Activated CD4-positive, alpha-beta T cell treated with anti-CD3 and anti-CD28 coated beads for 36 hours (primary cell): ENCODE measurements around the gene ADAM30. TPM values are rescaled to one million over a fixed set of nuclear protein-coding genes. Genes with fewer than 3 reads are reported as not detected.

Experiments
- ATAC-seq: fragments of 200-7000 bp; cut with Tn5 transposase; one replicate; pipeline ENCODE4 v1.10.0; 2021; ENCODE audit warnings: mild to moderate bottlenecking, moderate library complexity
- CTCF ChIA-PET: fragments of 350-600 bp; sonication (Branson Sonifier 250); formaldehyde crosslinking; loops from one replicate; lab custom pipeline; 2021; ENCODE audit warnings: antibody characterized with exemption; lab: Charles Lee
- POLR2A ChIA-PET: fragments of 350-600 bp; sonication (Branson Sonifier 250); formaldehyde crosslinking; loops from one replicate; lab custom pipeline; 2021; ENCODE audit warnings: antibody characterized with exemption, inconsistent platforms; lab: Charles Lee
- DNase-seq: peaks from one replicate; pipeline ENCODE4 v3.0.0-alpha.2; 2020
- H3K27ac Mint-ChIP-seq: one replicate; pipeline ENCODE4 v1.8.0; 2021; ENCODE audit warnings: mixed read lengths
- H3K27me3 Mint-ChIP-seq: one replicate; pipeline ENCODE4 v1.8.0; 2021; ENCODE audit warnings: mixed read lengths
- H3K36me3 Mint-ChIP-seq: one replicate; pipeline ENCODE4 v1.8.0; 2021; ENCODE audit warnings: low read depth, mixed read lengths
- H3K4me1 Mint-ChIP-seq: one replicate; pipeline ENCODE4 v1.8.0; 2021; ENCODE audit warnings: mixed read lengths
- H3K4me3 Mint-ChIP-seq: one replicate; pipeline ENCODE4 v1.8.0; 2021; ENCODE audit warnings: mild to moderate bottlenecking, moderate library complexity, mixed read lengths
- H3K9me3 Mint-ChIP-seq: one replicate; pipeline ENCODE4 v1.8.0; 2021; ENCODE audit warnings: low read depth, mixed read lengths
- intact Hi-C, 2 experiments: fragments of 100-400 bp; cut with DNase I in 1 of 2; cut with micrococcal nuclease in 1 of 2; formaldehyde crosslinking; loops; one replicate each; pipeline versions ENCODE4 v1.14.2 to v1.15.1; 2022 to 2024; cut with DNase I, micrococcal nuclease
- total RNA-seq, 2 experiments: library from RNA; stranded (reverse); gene quantifications; one replicate each; pipeline ENCODE4 v1.2.3, GENCODE V29; 2021

ADAM30 gene
- total RNA-seq, 2 experiments from 2014 or later: not detected

GRCh38 chr1:119906927-119907652 is 10.8 kb upstream of the ADAM30 start:
- no peak for ATAC-seq
- intact Hi-C loops: no loop called here
- ChIA-PET CTCF (interaction anchor here (0.7 to 1.4 kb wide), 5 partner anchors 11 to 97 kb away, joined by 3 to 4 read pairs (median 3); partner anchors contain the start of gene ADAM30), POLR2A (no interaction called here)
- H3K27ac Mint-ChIP-seq: no peak overlapping the region
- H3K4me3 Mint-ChIP-seq: no peak overlapping the region
- no peaks in the 10 kb centered on the region for H3K4me1 Mint-ChIP-seq
- no peak for DNase-seq
- no peaks in the 10 kb centered on the region for H3K36me3 Mint-ChIP-seq
- peaks cover 6% of the 10 kb centered on the region for H3K9me3 Mint-ChIP-seq
- H3K27me3 Mint-ChIP-seq: peaks cover 10% of the 10 kb centered on the region

DNA sequence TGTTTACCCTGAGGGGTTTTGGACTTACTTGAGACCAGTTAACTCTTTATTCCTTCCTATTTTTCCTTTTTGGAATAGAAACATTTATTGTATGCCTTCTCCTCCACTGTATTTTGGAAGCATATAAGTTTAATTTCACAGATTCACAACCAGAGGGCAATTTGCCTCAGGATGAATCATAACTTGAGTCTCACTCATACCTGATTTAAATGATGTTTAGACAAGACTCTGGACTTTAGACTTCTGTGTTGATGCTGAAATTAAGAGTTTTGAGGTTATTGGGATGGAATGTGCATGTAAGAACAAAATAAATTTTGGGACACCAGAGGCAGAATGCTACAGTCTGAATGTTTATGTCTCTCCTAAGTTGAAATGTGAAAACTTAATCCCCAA is 7.1 kb upstream of the ADAM30 start:
- H3K9me3 Mint-ChIP-seq: peaks cover 6% of the 10 kb centered on the region
- no peak for ATAC-seq
- no peak for DNase-seq
- peaks cover 10% of the 10 kb centered on the region for H3K27me3 Mint-ChIP-seq
- no peak overlapping the region for H3K27ac Mint-ChIP-seq
- POLR2A ChIA-PET: no interaction called here
- no peaks in the 10 kb centered on the region for H3K4me1 Mint-ChIP-seq
- CTCF ChIA-PET: interaction anchor here (0.9 to 1.4 kb wide), 2 partner anchors 36 to 45 kb away, joined by 6 read pairs; no protein-coding TSS in a partner anchor
- no peak overlapping the region for H3K4me3 Mint-ChIP-seq
- intact Hi-C loops: no loop called here
- no peaks in the 10 kb centered on the region for H3K36me3 Mint-ChIP-seq

DNA sequence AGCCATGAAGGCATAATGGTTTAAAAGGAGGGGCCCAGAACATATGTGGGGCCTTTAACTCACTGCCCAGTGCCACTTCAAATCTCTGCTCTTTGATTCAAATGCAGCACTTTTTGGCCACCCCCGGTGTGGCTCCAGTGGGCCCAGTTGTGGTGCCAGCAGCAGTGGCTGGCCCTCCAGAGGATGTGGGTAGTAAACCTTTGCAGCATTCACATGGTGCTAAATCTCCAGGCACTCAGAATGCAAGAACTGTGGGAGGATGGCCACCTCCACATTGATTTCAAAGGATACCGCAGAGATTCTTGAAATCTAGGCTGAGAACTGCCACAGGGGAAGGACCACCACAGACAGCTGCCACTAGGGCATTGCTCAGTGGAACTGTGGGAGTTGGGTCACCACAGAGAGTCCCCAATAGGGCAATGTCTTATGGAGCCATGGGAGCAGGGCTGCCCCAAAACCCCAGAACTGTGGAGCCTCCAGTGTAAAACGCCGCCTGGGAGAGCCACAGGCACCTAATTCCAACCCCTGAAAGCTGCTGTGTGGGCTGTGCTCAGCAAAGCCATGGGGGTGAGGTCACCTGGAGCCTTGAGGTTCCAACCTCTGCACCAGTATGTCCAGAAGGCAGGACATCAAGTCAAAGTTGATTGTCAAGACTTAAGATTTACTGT is 6.6 kb upstream of the ADAM30 start:
- Mint-ChIP-seq H3K4me3 (no peak overlapping the region), H3K4me1 (no peaks in the 10 kb centered on the region), H3K27me3 (peaks cover 10% of the 10 kb centered on the region), H3K36me3 (no peaks in the 10 kb centered on the region), H3K9me3 (peaks cover 6% of the 10 kb centered on the region), H3K27ac (no peak overlapping the region)
- intact Hi-C loops: no loop called here
- no peak for ATAC-seq
- ChIA-PET POLR2A (no interaction called here), CTCF (no interaction called here)
- no peak for DNase-seq

DNA sequence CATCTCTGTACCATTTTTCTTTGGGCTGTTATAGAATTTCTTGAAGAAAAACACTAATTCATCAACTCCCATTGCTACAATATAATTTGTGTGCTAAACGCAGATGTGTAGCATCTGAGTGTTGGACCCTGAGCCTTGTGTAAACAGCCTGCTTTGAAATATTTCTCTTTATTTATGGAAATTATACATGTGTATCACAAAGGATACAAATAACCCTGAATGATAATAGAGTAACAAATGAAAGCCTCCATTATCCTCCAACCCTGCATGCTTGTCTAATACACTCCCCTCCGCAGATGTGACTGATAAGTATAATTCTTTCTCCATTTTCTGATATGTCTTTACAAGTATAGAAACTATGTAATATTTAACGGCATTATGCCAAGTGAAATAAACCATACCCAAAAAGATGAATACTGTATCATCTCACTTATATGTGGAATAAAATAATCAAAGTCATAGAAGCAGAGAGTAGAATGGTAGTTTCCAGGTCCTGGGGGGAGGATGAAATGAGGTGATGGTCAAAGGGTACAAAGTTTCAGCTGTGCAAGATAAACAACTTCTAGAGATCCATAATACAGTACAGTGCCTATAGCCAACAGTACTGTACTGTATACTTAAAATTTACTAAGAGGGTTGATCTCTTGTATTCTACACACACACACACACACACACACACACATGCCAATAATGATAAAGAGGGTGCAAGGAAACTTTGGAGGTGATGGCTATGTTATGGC is 2.8 kb upstream of the ADAM30 start:
- H3K27me3 Mint-ChIP-seq: peaks cover 6% of the 10 kb centered on the region
- no peaks in the 10 kb centered on the region for H3K4me1 Mint-ChIP-seq
- DNase-seq: no peak
- no peak for ATAC-seq
- ChIA-PET CTCF (interaction anchor here (1.0 kb wide), 1 partner anchor 10 kb away, joined by 3 read pairs; no protein-coding TSS in a partner anchor), POLR2A (no interaction called here)
- H3K9me3 Mint-ChIP-seq: no peaks in the 10 kb centered on the region
- no peak overlapping the region for H3K27ac Mint-ChIP-seq
- no peaks in the 10 kb centered on the region for H3K36me3 Mint-ChIP-seq
- no peak overlapping the region for H3K4me3 Mint-ChIP-seq
- intact Hi-C loops: no loop called here

- no peaks in the 10 kb centered on the region for H3K9me3 Mint-ChIP-seq
- no peak overlapping the region for H3K27ac Mint-ChIP-seq
- ChIA-PET POLR2A (no interaction called here), CTCF (interaction anchor here (0.7 to 1.0 kb wide), 2 partner anchors 9 to 50 kb away, joined by 3 read pairs; no protein-coding TSS in a partner anchor)
- H3K36me3 Mint-ChIP-seq: no peaks in the 10 kb centered on the region
- DNase-seq: no peak
- no peak overlapping the region for H3K4me3 Mint-ChIP-seq
- ATAC-seq: no peak
- no peaks in the 10 kb centered on the region for H3K4me1 Mint-ChIP-seq
- intact Hi-C loops: no loop called here
- peaks cover 4% of the 10 kb centered on the region for H3K27me3 Mint-ChIP-seq
Measured at GRCh38 chr1:119898530-119898929, 2.2 kb upstream of the ADAM30 start.

DNA sequence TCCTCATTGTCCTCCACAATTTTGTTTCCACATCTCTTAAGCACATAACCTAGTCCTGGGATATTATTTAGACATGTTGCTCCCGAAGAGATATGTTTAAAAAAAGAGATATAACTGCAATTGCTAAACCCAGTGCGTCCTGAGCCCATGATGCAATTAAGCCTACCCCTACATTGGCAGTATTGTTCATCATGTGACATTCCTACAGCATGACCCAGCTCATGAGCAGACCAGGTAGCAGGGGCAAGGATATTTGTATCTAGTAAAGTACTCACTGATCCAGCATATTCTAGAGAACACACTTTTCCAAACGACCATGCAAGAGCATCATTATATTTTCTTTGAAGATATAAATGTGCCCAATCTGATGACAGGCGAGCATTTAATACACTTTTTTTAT is 1.2 kb downstream of the ADAM30 start:
- no peaks in the 10 kb centered on the region for H3K36me3 Mint-ChIP-seq
- H3K27me3 Mint-ChIP-seq: peaks cover 3% of the 10 kb centered on the region
- H3K4me3 Mint-ChIP-seq: no peak overlapping the region
- H3K9me3 Mint-ChIP-seq: no peaks in the 10 kb centered on the region
- ChIA-PET CTCF (no interaction called here), POLR2A (no interaction called here)
- DNase-seq (no peak), ATAC-seq (no peak)
- intact Hi-C loops: no loop called here
- H3K4me1 Mint-ChIP-seq: no peaks in the 10 kb centered on the region
- no peak overlapping the region for H3K27ac Mint-ChIP-seq

DNA sequence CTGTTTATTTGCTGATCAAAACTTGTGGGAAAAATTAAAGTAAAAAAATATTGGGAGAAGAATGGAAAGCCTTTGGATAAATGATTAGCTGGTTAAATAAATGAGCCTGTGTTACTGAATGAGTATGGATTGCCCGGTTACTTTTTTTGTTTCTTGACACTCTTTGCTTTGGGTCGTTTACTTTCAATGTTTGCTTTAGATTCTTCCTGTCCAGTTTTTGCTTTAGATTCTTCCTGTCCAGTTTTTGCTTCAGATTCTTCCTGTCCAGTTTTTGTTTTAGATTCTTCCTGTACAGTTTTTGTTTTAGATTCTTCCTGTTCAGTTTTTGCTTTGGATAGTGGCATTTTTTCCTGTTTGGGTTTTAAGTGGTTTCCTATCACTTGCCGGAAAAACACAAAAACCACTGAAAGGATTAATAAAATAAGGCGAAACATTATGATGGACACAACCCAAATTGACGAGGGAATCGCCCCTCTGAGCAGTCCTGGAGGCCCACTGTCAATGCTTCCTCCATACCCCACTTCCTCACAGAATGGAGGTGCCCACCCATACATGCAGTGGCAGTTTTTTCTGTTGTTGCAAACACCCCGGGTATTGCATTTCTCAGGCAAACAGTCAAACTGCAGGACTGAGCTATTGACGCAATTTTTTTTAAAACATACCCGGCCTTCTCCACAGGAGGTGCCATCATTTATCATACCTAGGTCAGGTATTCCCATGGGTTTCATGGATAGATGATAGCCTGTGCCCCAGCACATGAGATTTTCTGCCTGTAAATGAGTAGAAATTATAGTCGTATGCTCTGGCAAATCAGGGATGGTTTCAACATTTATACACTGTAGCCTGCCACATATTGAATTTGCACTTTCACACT is 2.3 kb downstream of the ADAM30 start:
- H3K4me3 Mint-ChIP-seq: no peak overlapping the region

DNA sequence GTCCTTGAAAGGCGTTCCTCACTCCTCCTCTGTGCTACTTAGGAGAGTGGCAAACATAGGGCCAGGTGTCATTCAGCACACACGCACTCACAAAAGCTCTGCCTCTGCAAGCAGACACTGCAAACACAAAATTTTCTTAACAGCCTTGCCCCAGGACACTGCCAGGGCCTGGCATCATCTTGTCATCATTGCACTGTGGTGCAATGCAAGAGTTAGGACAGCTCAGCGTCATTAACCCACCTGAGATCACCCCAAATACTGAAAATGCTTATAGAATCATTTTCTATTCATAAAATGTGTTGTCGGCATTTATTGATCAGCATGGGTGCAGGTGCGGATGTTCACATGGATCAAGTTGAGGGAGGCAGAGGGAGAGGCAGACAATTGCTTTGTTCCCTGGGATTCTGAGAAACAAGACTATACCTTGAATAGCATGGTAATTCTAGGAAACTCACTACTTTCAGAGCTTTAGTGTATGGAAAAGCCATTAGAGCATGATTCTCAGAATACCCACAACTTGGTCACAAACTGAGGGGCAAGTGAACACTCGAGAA is 3.0 kb downstream of the ADAM30 start:
- POLR2A ChIA-PET: no interaction called here
- DNase-seq (no peak), ATAC-seq (no peak)
- CTCF ChIA-PET: no interaction called here
- no peak overlapping the region for H3K27ac Mint-ChIP-seq
- intact Hi-C loops: no loop called here
- H3K4me3 Mint-ChIP-seq: no peak overlapping the region
- H3K4me1 Mint-ChIP-seq: no peaks in the 10 kb centered on the region
- H3K27me3 Mint-ChIP-seq: peaks cover 3% of the 10 kb centered on the region
- peaks cover 5% of the 10 kb centered on the region for H3K9me3 Mint-ChIP-seq
- no peaks in the 10 kb centered on the region for H3K36me3 Mint-ChIP-seq

More for the DNA sequence above, 2.3 kb downstream of the ADAM30 start:
- Mint-ChIP-seq H3K27me3 (peaks cover 3% of the 10 kb centered on the region), H3K36me3 (no peaks in the 10 kb centered on the region), H3K4me1 (no peaks in the 10 kb centered on the region), H3K27ac (no peak overlapping the region), H3K9me3 (no peaks in the 10 kb centered on the region)
- no peak for DNase-seq
- ChIA-PET CTCF (no interaction called here), POLR2A (no interaction called here)
- intact Hi-C loops: no loop called here
- ATAC-seq: no peak

DNA sequence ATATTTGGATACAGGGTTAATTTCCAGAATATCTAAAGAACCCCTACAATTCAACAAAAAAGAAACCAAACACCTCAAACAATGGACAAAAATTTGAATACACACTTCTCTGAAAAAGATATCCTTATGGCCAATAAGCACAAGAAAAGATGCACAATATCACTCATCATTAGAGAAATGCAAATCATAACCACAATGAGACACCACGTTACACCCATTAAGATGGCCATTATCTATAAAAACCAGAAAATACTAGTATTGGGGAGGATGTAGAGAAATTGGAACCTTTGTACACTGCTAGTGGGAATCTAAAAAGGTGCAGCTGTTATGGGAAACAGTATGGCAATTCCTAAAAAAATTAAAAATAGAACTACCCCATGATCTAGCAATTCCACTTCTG is 4.9 kb downstream of the ADAM30 start:
- Mint-ChIP-seq H3K27me3 (peaks cover under 1% of the 10 kb centered on the region), H3K4me3 (no peak overlapping the region), H3K36me3 (no peaks in the 10 kb centered on the region), H3K9me3 (peaks cover 8% of the 10 kb centered on the region), H3K27ac (no peak overlapping the region), H3K4me1 (no peaks in the 10 kb centered on the region)
- POLR2A ChIA-PET: no interaction called here
- no peak for DNase-seq
- CTCF ChIA-PET: interaction anchor here (0.7 kb wide), 1 partner anchor 543 kb away, joined by 3 read pairs; no protein-coding TSS in a partner anchor
- ATAC-seq: no peak
- intact Hi-C loops: no loop called here

DNA sequence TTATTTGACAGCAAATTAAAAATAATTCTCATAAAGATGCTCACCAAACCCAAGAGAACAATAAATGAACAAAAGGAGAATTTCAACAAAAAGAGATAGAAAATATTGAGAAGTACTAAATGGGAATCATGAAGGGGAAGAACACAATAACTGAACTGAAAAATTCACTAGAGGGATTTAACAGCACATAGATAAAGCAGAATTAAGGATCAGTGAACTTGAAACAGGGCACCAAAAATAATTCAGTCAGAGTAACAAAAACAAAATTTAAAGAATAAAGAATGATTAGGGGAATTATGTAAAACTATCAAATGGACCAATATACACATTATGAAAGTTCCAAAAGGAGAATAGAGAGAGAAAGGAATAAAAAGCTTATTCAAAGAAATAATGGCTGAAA is 7.8 kb downstream of the ADAM30 start:
- no peak overlapping the region for H3K4me3 Mint-ChIP-seq
- ChIA-PET CTCF (interaction anchor here (1.5 kb wide), 1 partner anchor 10 kb away, joined by 3 read pairs; no protein-coding TSS in a partner anchor), POLR2A (no interaction called here)
- H3K36me3 Mint-ChIP-seq: no peaks in the 10 kb centered on the region
- H3K4me1 Mint-ChIP-seq: no peaks in the 10 kb centered on the region
- intact Hi-C loops: no loop called here
- H3K27me3 Mint-ChIP-seq: peaks cover 3% of the 10 kb centered on the region
- H3K27ac Mint-ChIP-seq: no peak overlapping the region
- ATAC-seq (no peak), DNase-seq (no peak)
- H3K9me3 Mint-ChIP-seq: peaks cover 8% of the 10 kb centered on the region
